ENCODE results near the gene KCNQ1OT1. TPM values are rescaled to one million over a fixed set of nuclear protein-coding genes. Genes with fewer than 3 reads are reported as not detected.

The KCNQ1OT1 gene
- total RNA-seq, 1 experiment from 2014 or later: 1.3 TPM

DNA sequence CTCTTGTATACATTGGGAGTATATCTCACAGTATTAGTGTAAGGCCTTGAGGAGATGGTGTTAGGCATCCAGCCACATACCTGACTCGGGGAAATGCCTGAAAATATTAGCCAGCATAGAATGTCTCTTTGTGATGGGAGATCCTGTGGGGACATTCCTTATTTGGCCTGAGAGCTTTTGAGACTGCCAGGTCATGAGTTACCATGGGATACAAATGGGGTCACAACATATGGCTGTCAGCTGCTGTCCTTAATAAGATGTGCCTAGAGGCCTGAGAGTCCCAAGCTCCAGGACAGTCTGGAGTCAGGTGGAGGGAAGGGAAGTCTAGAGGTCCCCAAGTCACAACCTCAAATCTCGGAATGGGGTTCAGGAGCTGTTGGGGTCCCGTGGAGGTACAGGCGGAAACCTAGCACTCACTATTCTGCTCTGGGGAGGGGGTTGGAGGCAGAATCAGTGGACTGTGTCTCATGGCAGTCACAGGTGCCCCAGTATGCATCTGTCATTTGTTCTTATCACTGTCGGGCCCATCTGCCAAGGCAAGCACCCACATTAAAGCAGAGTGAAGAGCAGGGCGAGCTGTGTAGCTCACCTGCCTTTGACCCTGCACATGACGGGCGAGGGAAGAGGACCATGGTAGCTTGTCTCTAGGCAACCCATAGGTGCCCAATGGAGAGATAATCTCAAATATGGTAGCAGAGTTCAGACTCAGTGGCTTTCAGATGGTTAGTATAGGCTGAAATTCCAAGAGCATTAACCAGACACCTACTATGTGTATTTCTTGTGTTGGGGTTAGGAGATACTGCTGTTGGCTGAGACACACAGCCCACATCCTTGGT is 29.9 kb downstream of the KCNQ1OT1 start:
- CTCF ChIA-PET: interaction anchor here (0.6 to 1.1 kb wide), 2 partner anchors 12 to 213 kb away, joined by 3 read pairs; no protein-coding TSS in a partner anchor
- no TSS peak for BruUV-seq (replicated peaks)
- H3K27ac Mint-ChIP-seq (ENCODE audit: low read depth, unreplicated experiment): no peak overlapping the region

DNA sequence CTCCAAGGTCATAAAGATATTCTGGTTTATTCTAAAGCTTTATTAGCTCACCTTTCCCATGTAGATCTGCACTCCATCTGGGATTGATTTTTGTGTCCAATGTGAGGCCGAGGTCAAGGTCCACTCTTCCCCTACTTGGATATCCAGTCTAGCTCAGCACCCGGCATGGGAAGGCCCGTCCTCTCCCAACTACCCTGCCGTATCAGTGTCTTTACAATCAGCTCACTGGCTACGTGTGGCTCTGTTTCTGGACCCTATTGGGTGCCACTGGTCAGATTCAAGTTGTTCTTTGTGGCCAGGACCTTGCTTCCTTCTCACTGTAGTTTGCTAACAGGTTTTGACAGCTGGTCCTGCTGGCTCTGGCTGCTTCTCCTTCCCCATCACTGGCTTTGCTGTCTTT is 30.9 kb downstream of the KCNQ1OT1 start:
- H3K36me3 Mint-ChIP-seq (ENCODE audit: insufficient read depth, unreplicated experiment): peaks cover 8% of the 10 kb centered on the region
- no peak overlapping the region for H3K27ac Mint-ChIP-seq (ENCODE audit: low read depth, unreplicated experiment)
- H3K4me1 Mint-ChIP-seq (ENCODE audit: insufficient read depth, unreplicated experiment): no peaks in the 10 kb centered on the region
- no peak overlapping the region for H3K4me3 Mint-ChIP-seq (ENCODE audit: unreplicated experiment)
- POLR2A ChIA-PET: no interaction called here
- no TSS peak for BruUV-seq (replicated peaks)
- H3K9me3 Mint-ChIP-seq (ENCODE audit: unreplicated experiment): no peaks in the 10 kb centered on the region
- no peak for DNase-seq (ENCODE audit: unreplicated experiment)
- TF ChIP-seq, protein P1, sequence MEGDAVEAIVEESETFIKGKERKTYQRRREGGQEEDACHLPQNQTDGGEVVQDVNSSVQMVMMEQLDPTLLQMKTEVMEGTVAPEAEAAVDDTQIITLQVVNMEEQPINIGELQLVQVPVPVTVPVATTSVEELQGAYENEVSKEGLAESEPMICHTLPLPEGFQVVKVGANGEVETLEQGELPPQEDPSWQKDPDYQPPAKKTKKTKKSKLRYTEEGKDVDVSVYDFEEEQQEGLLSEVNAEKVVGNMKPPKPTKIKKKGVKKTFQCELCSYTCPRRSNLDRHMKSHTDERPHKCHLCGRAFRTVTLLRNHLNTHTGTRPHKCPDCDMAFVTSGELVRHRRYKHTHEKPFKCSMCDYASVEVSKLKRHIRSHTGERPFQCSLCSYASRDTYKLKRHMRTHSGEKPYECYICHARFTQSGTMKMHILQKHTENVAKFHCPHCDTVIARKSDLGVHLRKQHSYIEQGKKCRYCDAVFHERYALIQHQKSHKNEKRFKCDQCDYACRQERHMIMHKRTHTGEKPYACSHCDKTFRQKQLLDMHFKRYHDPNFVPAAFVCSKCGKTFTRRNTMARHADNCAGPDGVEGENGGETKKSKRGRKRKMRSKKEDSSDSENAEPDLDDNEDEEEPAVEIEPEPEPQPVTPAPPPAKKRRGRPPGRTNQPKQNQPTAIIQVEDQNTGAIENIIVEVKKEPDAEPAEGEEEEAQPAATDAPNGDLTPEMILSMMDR (IDR thresholded peaks at IDR 0.05; ENCODE audit: unreplicated experiment): no peak
- CTCF ChIA-PET: interaction anchor here (0.6 to 1.1 kb wide), 2 partner anchors 201 to 214 kb away, joined by 3 read pairs; no protein-coding TSS in a partner anchor
- H3K27me3 Mint-ChIP-seq (ENCODE audit: insufficient read depth, unreplicated experiment): no peaks in the 10 kb centered on the region
- intact Hi-C loops (cut with micrococcal nuclease): no loop called here

More for the DNA sequence above, 29.9 kb downstream of the KCNQ1OT1 start:
- H3K4me3 Mint-ChIP-seq (ENCODE audit: unreplicated experiment): no peak overlapping the region
- POLR2A ChIA-PET: no interaction called here
- no peak for DNase-seq (ENCODE audit: unreplicated experiment)
- intact Hi-C loops (cut with micrococcal nuclease): no loop called here
- TF ChIP-seq, protein P1 (IDR thresholded peaks at IDR 0.05; ENCODE audit: unreplicated experiment): no peak
- H3K4me1 Mint-ChIP-seq (ENCODE audit: insufficient read depth, unreplicated experiment): no peaks in the 10 kb centered on the region
- H3K9me3 Mint-ChIP-seq (ENCODE audit: unreplicated experiment): no peaks in the 10 kb centered on the region
- H3K36me3 Mint-ChIP-seq (ENCODE audit: insufficient read depth, unreplicated experiment): peaks cover 8% of the 10 kb centered on the region
- no peaks in the 10 kb centered on the region for H3K27me3 Mint-ChIP-seq (ENCODE audit: insufficient read depth, unreplicated experiment)

DNA sequence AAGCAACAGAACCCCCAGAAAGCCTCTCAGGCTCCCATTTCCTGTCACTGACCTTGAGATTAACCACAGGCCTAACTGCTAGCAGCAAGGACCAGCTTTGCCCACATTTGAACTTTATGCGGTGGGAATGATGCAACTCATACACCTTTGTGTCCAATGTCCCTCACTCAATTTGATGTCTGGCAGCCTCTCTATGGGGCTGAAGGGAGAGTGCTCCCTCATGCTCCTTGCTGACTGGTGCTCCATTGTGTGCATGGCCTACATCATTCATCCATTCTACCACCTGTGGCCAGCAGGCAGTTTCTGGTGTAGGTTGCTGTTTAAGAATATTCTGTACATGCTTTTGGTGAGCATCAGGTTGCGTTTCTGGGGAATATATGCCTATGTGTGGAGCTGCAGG is 31.9 kb downstream of the KCNQ1OT1 start:
- BruUV-seq (replicated peaks): no TSS peak
- no peak for DNase-seq (ENCODE audit: unreplicated experiment)
- intact Hi-C loops (cut with micrococcal nuclease): no loop called here
- TF ChIP-seq, protein P1 (IDR thresholded peaks at IDR 0.05; ENCODE audit: unreplicated experiment): no peak
- Mint-ChIP-seq H3K27ac (ENCODE audit: low read depth, unreplicated experiment) (no peak overlapping the region), H3K9me3 (ENCODE audit: unreplicated experiment) (no peaks in the 10 kb centered on the region), H3K27me3 (ENCODE audit: insufficient read depth, unreplicated experiment) (no peaks in the 10 kb centered on the region), H3K4me3 (ENCODE audit: unreplicated experiment) (no peak overlapping the region), H3K4me1 (ENCODE audit: insufficient read depth, unreplicated experiment) (no peaks in the 10 kb centered on the region), H3K36me3 (ENCODE audit: insufficient read depth, unreplicated experiment) (peaks cover 8% of the 10 kb centered on the region)
- ChIA-PET CTCF (no interaction called here), POLR2A (no interaction called here)

DNA sequence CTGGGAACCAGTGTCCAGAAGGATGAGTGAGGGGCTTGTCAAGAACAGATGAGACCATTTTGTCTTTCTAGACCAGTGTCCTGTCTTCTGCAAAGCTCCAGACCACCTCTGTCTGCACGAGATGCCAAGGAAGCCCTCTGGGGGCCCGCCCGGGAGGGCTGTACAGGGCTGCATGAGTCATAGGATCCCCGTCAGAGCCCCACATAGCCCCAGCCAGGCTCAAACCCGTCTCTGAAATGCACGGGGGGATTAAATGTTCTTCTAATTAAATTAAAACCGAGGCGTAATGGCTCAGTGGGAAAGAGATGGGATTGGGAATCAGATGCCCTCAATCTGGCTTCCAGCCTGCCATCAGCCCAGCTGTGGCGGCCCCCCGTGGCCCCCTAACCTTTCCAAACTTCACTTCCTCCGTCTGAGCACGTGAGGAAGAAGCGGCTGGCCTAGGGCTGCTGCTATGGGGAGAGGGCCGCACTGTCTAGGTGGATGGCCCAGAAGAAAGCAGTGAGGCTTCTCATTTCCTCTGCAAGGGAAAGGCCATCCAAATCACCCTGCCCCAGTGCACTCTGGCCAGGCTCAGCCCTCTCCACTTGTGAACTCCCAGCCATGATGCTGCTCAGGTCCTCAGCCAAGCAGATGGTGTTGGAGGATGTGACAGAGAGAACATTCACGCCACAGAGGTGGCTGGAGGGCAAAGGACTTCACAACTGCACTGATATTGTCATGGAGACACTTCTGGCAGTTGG is 32.8 kb downstream of the KCNQ1OT1 start:
- CTCF ChIA-PET: no interaction called here

More for the DNA sequence above, 32.8 kb downstream of the KCNQ1OT1 start:
- POLR2A ChIA-PET: no interaction called here
- no TSS peak for BruUV-seq (replicated peaks)
- TF ChIP-seq, protein P1 (IDR thresholded peaks at IDR 0.05; ENCODE audit: unreplicated experiment): no peak
- H3K27me3 Mint-ChIP-seq (ENCODE audit: insufficient read depth, unreplicated experiment): no peaks in the 10 kb centered on the region
- no peaks in the 10 kb centered on the region for H3K4me1 Mint-ChIP-seq (ENCODE audit: insufficient read depth, unreplicated experiment)
- no peaks in the 10 kb centered on the region for H3K9me3 Mint-ChIP-seq (ENCODE audit: unreplicated experiment)
- no peak overlapping the region for H3K4me3 Mint-ChIP-seq (ENCODE audit: unreplicated experiment)
- no peak for DNase-seq (ENCODE audit: unreplicated experiment)
- peaks cover 8% of the 10 kb centered on the region for H3K36me3 Mint-ChIP-seq (ENCODE audit: insufficient read depth, unreplicated experiment)
- intact Hi-C loops (cut with micrococcal nuclease): no loop called here
- no peak overlapping the region for H3K27ac Mint-ChIP-seq (ENCODE audit: low read depth, unreplicated experiment)
